CD4-positive, alpha-beta T cell treated with Interleukin-15 for 1 hour (primary cell): ENCODE measurements around the gene POU6F1.

Source experiments
- DNase-seq: peaks from one replicate; pipeline ENCODE4 v3.0.0-alpha.2; 2020

Gene POU6F1

DNA sequence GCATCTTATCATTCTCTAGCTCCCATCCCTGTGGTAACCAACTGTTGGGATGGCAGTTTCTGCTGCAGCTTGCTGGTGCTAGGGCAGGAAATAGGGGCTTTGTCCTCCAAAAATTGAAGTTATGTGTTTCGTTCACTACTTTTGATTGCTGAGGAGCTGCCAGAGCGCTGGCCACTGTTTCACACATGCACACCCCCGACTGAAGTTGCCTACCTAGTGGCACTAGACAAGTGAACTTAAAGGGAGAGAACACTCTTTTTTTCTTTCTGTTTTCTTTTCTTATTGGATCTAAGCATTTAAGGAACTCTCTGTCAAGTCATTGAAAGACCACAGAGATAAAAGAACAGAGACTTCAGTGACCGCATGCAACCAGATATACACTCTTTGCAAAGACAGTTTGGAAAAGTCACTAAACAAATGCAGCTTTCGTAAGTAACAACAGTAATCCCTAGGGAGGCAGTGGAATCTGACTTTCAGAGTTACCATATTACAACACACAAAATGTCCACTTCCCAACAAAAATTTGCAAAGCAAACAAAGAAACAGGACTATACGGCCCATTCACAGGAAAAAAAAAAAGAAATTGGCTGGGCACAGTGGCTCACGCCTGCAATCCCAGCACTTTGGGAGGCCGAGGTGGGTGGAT is 56.9 kb downstream of the POU6F1 start:
- DNase-seq: no peak

- no peak for DNase-seq
Observed at GRCh38 chr12:51156245-51156765, 61.6 kb downstream of the POU6F1 start.

DNA sequence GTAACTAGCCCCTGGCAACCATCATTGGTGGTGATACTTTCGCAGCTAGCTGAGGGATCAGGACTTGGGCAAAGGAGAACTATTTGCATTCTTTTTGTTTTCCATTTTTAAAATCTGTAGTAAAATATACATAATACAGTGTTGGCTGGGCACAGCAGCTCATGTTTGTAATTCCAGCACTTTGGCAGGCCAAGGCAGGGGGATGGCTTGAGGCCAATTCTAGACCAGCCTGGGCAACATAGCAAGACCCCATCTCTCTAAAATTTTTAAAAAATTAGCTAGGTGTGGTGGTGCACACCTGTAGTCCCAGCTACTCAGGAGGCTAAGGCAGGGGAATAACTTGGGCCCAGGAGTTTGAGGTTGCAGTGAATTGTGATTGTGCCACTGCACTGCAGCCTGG is 64.9 kb downstream of the POU6F1 start:
- no peak for DNase-seq

- DNase-seq: no peak
Observed at GRCh38 chr12:51150777-51151176, 67.1 kb downstream of the POU6F1 start.

DNA sequence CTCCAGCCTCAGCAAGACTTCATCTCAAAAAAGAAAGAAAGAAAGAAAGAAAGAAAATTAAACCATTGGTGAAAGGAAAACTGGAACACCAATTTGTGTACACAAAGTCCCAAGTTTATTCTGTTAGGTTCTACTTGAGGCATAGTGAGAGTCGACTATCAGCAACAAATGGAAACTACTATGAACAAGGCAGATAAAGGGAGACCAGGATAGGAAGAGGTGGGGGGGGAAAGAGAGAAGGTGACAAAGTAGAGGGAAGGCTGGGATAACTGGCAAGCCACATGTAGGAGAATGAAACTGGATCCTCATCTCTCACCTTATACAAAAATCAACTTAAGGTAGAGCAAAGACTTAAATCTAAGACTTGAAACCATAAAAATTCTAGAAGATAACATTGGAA is 70.6 kb downstream of the POU6F1 start:
- DNase-seq: no peak

DNA sequence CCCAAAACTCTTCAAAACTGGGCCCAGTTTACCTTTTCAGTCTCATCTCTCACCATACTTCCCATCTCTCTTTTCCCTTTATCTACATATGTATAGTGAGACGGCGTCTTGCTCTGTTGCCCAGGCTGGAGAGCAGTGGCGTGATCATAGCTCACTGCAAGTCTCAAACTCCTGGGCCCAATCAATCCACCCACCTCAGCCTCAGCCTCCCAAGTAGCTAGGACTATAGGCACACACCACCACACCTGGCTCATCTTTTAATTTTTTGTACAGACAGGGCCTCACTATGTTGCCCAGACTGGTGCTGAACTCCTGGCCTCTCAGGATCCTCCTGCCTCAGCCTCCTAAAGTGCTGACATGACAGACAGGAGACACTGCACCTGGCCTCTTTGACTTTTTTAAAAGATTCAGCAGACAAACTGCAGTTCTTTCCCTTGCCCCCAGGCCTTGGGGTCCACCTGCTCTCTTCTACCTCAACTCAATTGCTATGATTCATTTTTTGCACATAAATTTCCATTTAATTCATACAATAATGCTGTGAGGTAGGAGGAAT is 78.5 kb downstream of the POU6F1 start:
- no peak for DNase-seq
